OCI-LY3 (cell line): ENCODE data around the gene CMTM4.
"Not testable (repeated sequence)": the region's sequence is repeated elsewhere in the genome, so short reads cannot be mapped to it uniquely, and the experiment has no call there.

Source experiments
- EZH2phosphoT487 ChIP-seq: fragments of 200-600 bp; shearing (Covaris generic); IDR thresholded peaks from 2 replicates; pipeline ENCODE4 v1.6.1; 2018; ENCODE audit warnings: antibody characterized with exemption, mixed run types, low read depth
- TF ChIP-seq, protein P1 (sequence below): fragments of 200-600, 300-600 bp; sonication (generic); IDR thresholded peaks from 2 replicates; pipeline ENCODE4 v1.5.1; 2014; ENCODE audit warnings: antibody characterized with exemption, low read length, low read depth

DNA sequence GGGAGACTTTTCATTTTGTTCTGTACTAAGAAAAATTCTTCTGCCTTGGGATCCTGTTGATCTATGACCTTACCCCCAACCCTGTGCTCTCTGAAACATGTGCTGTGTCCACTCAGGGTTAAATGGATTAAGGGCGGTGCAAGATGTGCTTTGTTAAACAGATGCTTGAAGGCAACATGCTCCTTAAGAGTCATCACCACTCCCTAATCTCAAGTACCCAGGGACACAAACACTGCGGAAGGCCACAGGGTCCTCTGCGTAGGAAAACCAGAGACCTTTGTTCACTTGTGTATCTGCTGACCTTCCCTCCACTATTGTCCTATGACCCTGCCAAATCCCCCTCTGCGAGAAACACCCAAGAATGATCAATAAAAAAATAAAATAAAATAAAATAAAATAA lies 65.0 kb downstream of the CMTM4 start:
- TF ChIP-seq, protein P1, sequence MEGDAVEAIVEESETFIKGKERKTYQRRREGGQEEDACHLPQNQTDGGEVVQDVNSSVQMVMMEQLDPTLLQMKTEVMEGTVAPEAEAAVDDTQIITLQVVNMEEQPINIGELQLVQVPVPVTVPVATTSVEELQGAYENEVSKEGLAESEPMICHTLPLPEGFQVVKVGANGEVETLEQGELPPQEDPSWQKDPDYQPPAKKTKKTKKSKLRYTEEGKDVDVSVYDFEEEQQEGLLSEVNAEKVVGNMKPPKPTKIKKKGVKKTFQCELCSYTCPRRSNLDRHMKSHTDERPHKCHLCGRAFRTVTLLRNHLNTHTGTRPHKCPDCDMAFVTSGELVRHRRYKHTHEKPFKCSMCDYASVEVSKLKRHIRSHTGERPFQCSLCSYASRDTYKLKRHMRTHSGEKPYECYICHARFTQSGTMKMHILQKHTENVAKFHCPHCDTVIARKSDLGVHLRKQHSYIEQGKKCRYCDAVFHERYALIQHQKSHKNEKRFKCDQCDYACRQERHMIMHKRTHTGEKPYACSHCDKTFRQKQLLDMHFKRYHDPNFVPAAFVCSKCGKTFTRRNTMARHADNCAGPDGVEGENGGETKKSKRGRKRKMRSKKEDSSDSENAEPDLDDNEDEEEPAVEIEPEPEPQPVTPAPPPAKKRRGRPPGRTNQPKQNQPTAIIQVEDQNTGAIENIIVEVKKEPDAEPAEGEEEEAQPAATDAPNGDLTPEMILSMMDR: not testable (repeated sequence)
- not testable (repeated sequence) for TF ChIP-seq EZH2phosphoT487
